Stimulated activated CD4-positive, alpha-beta T cell treated with anti-CD3 and anti-CD28 coated beads, Interleukin-4, amount 100 ng/mL, for 24 hours (primary cell): ENCODE results near the gene ARHGAP5.
"Not testable (repeated sequence)": the region's sequence is repeated elsewhere in the genome, so short reads cannot be mapped to it uniquely, and the experiment has no call there.

Experiments used
- DNase-seq: peaks from one replicate; pipeline ENCODE4 v3.0.0-alpha.2; 2020

The ARHGAP5 gene

DNA sequence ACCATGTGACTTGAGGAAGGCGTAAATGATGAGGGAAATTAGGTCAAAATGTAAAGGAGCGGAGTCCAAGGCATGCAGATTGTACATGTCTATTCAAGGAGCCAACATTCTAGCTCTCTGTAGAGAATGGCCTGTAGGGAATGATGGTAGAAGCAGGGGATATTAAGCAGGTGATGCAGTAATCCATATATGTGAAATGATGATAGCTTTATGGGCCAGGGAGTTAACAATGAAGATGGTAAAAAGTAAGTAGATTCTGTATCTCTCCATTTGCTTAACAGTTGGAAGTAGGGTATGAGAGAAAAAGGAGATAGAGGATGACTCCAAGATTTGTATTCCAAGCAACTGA, 33.4 kb downstream of the ARHGAP5 start:
- no peak for DNase-seq

- no peak for DNase-seq
Observed at GRCh38 chr14:32121536-32121935, 44.4 kb downstream of the ARHGAP5 start.

DNA sequence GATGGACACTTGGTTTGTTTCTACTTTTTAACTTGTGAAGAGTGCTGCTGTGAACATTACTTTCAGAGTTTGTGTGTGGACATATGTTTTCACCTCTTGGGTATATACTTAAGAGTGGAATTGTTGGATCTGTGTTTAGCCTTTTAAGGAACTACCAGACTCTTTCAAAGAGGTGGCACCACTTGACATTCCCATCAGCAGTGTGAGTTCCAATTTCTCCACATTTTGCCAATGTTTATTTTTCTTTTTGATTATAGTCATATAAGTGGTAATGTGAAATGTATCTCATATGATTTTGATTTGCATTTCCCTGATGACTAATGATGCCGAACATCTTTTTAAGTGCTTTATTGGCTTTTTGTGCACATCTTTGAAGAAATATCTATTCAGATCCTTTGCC, 44.8 kb downstream of the ARHGAP5 start:
- DNase-seq = no peak

DNA sequence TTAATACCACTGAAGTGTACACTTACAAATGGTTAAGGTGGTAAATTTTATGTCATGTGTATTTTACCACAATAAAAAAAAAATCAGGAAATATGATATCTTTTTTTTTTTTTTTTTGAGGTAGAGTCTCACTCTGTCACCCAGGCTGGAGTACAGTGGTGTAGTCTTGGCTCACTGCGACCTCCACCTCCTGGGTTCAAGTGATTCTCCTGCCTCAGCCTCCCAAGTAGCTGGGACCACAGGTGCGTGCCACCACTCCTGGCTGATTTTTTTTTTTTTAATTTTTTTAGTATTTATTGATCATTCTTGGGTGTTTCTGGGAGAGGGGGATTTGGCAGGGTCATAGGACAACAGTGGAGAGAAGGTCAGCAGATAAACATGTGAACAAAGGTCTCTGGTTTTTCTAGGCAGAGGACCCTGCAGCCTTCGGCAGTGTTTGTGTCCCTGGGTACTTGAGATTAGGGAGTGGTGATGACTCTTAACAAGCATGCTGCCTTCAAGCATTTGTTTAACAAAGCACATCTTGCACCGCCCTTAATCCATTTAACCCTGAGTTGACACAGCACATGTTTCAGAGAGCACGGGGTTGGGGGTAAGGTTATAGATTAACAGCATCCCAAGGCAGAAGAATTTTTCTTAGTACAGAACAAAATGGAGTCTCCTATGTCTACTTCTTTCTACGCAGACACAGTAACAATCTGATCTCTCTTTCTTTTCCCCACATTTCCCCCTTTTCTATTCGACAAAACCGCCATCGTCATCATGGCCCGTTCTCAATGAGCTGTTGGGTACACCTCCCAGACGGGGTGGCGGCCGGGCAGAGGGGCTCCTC, 50.0 kb downstream of the ARHGAP5 start:
- DNase-seq = not testable (repeated sequence)

GRCh38 chr14:32127731-32128654, 50.9 kb downstream of the ARHGAP5 start:
- not testable (repeated sequence) for DNase-seq

- no peak for DNase-seq
Observed at GRCh38 chr14:32128703-32129102, 51.6 kb downstream of the ARHGAP5 start.

GRCh38 chr14:32129124-32129523, 52.0 kb downstream of the ARHGAP5 start:
- DNase-seq = no peak

DNA sequence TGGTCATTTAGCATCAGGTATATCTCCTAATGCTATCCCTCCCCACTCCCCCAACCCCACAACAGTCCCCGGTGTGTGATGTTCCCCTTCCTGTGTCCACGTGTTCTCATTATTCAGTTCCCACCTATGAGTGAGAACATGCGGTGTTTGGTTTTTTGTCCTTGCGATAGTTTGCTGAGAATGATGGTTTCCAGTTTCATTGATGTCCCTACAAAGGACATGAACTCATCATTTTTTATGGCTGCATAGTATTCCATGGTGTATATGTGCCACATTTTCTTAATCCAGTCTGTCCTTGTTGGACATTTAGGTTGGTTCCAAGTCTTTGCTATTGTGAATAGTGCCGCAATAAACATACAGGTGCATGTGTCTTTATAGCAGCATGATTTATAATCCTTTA, 54.6 kb downstream of the ARHGAP5 start:
- not testable (repeated sequence) for DNase-seq

- DNase-seq = no peak
Observed at GRCh38 chr14:32134448-32135097, 57.5 kb downstream of the ARHGAP5 start.

- DNase-seq = no peak
Observed at GRCh38 chr14:32136027-32136825, 59.1 kb downstream of the ARHGAP5 start.

- DNase-seq = no peak
Observed at GRCh38 chr14:32137313-32137712, 60.2 kb downstream of the ARHGAP5 start.

DNA sequence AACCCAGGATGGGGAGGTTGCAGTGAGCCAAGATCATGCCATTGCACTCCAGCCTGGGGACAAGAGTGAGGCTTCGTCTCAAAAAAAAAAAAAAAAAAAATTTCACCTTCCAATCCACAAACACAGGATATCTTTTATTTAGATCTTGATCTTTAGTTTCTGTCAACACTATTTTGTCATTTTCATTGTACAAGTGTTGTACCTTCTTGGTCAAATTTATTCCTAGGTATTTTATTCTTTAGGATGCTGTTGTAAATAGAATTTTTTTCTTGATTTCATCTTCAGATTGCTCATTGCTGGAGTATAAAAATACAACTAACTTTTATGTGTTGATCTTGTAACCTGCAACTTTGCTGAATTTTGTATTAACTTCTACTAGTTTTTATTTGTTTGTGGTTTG, 60.8 kb downstream of the ARHGAP5 start:
- DNase-seq = no peak

DNA sequence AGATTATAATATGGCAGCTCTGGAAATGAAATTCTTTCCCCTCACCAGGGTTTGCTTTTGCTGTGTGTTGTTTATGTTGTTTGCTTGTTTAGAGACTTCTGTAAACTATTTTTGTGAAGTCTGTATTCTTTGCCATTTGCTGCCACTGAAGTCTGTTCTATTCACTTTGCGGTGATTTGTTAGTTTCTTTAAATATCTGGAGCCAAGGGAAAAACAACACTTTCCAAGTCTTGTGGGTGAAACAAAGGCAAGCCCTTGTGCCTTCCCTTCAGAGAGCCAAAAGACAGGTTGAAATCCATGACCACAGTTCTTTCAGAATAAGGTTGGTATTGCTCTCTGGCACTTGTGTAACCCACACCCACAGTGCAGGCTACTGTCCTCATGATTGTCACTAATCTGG, 65.2 kb downstream of the ARHGAP5 start:
- DNase-seq = no peak

GRCh38 chr14:32142754-32143437, 65.8 kb downstream of the ARHGAP5 start:
- DNase-seq = no peak

GRCh38 chr14:32150392-32150791, 73.3 kb downstream of the ARHGAP5 start:
- no peak for DNase-seq

DNA sequence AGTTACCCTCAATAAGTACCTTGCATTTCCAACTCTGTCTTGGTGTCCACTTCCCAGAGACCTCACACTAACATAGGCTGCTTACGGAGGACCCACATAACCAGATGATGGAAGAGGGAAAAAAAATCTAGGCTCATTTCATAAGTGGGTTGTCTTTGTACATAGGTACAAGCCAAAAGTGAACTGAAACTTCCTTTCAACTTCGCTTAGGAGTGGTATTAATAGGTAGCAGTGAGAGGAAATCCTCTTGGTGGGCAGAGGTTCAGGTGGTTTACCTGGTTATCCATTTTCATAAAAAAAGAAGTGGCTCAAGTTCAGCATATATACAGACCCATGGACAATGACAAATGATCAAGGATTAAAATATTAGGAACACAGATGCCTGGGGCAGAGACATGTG, 88.9 kb downstream of the ARHGAP5 start:
- no peak for DNase-seq

GRCh38 chr14:32166924-32167323, 89.8 kb downstream of the ARHGAP5 start:
- DNase-seq = no peak

DNA sequence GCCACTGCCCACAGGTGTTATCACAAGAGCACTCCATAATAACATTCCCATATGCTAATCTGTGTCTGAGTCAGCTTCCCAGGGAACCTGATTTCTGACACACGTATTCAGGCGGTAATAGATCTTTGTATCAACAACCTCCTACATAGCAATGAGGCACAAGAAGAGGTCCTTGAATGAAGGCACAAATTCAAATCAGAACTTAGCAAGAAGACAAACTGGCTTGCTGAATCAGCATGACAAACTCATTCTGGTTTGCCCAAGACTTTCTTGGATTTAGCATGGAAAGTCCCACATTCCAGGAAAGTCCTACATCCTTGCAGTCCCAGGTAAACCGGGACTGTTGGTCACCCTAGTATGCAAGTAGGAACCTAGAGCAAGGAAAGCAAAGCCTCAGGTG, 90.8 kb downstream of the ARHGAP5 start:
- no peak for DNase-seq

DNA sequence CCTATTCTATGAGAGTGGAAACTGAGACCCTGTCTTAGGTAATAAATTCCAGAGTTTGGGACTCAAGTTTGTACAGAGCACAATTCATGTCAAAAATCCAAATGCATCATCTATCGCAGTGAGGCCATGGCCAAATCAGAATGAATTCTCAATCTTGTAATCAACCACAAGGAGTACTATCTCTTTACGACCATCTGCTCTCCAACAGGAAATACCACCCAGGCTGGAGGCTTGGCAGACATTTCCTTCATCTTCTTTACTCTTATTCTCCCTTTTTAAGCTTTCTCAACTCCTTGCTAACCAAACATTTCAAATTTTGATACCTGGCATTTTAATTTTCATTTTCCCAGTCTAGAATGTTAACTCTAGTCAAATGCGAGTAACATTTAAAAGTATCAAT, 92.1 kb downstream of the ARHGAP5 start:
- no peak for DNase-seq

- no peak for DNase-seq
Observed at GRCh38 chr14:32171469-32171868, 94.4 kb downstream of the ARHGAP5 start.

GRCh38 chr14:32183151-32184058, 106.3 kb downstream of the ARHGAP5 start:
- no peak for DNase-seq
